Mesenchymal stem cell (in vitro differentiated cells and primary cell): Measurements from ENCODE around the gene CHI3L1.

ENCODE experiments used
- DNase-seq: peaks from one replicate; pipeline ENCODE4 v3.0.0-alpha.2; 2013
- H2AFZ ChIP-seq: one replicate; pipeline ENCODE4 v1.6.1; 2013; ENCODE audit warnings: low read depth, mild to moderate bottlenecking, control low read depth, inconsistent platforms, low read length, moderate library complexity
- H2AK5ac ChIP-seq: 2 replicates; pipeline ENCODE4 v1.6.1; 2013; ENCODE audit warnings: low read length, moderate library complexity, mild to moderate bottlenecking, inconsistent platforms; ENCODE audit not compliant: severe bottlenecking
- H2BK120ac ChIP-seq: one replicate; pipeline ENCODE4 v1.6.1; 2013; ENCODE audit warnings: low read depth, mild to moderate bottlenecking, inconsistent platforms, low read length, moderate library complexity
- H2BK12ac ChIP-seq, 2 experiments: one replicate each; pipeline ENCODE4 v1.6.1; 2013; ENCODE audit warnings: inconsistent platforms in 2 of 2, low read length in 2 of 2, mild to moderate bottlenecking in 2 of 2, moderate library complexity in 2 of 2, control low read depth in 1 of 2
- H2BK15ac ChIP-seq: one replicate; pipeline ENCODE4 v1.6.1; 2013; ENCODE audit warnings: mild to moderate bottlenecking, low read depth, inconsistent platforms; ENCODE audit not compliant: poor library complexity, severe bottlenecking
- H2BK5ac ChIP-seq: 2 replicates; pipeline ENCODE4 v1.6.1; 2013; ENCODE audit warnings: low read depth, mild to moderate bottlenecking, low read length, control low read depth, inconsistent platforms; ENCODE audit not compliant: poor library complexity, severe bottlenecking
- H3K14ac ChIP-seq, 2 experiments: one replicate each; pipeline ENCODE4 v1.6.1; 2013; ENCODE audit warnings: inconsistent platforms in 2 of 2, low read length in 2 of 2, control low read depth in 1 of 2, mild to moderate bottlenecking in 1 of 2, moderate library complexity in 1 of 2
- H3K18ac ChIP-seq, 2 experiments: one replicate each; pipeline ENCODE4 v1.6.1; 2013; ENCODE audit warnings: inconsistent platforms in 2 of 2, low read length in 2 of 2, control low read depth in 1 of 2, low read depth in 1 of 2, mild to moderate bottlenecking in 1 of 2
- H3K23ac ChIP-seq, 2 experiments: one replicate each; pipeline ENCODE4 v1.6.1; 2013; ENCODE audit warnings: inconsistent platforms in 2 of 2, low read length in 2 of 2, mild to moderate bottlenecking in 2 of 2, moderate library complexity in 2 of 2, control low read depth in 1 of 2
- H3K27ac ChIP-seq: 2 replicates; pipeline ENCODE4 v1.5.1; 2013; ENCODE audit warnings: mild to moderate bottlenecking, moderate library complexity, low read length, control low read depth, inconsistent platforms; ENCODE audit not compliant: poor library complexity, severe bottlenecking
- H3K27me3 ChIP-seq, 2 experiments: 2 replicates each; pipeline versions ENCODE4 v1.6.1 to v1.7.0; 2013; ENCODE audit warnings: low read length in 2 of 2, mild to moderate bottlenecking in 2 of 2, moderate library complexity in 2 of 2, control low read depth in 1 of 2, inconsistent platforms in 1 of 2; ENCODE audit not compliant: control insufficient read depth in 1 of 2, insufficient read depth in 1 of 2
- H3K36me3 ChIP-seq, 2 experiments: 2 replicates each; pipeline versions ENCODE4 v1.6.1 to v1.7.0; 2013; ENCODE audit warnings: low read length in 2 of 2, control low read depth in 1 of 2, inconsistent platforms in 1 of 2, low read depth in 1 of 2, mild to moderate bottlenecking in 1 of 2; ENCODE audit not compliant: insufficient read depth in 2 of 2, control insufficient read depth in 1 of 2
- H3K4ac ChIP-seq, 2 experiments: one replicate each; pipeline ENCODE4 v1.6.1; 2013; ENCODE audit warnings: inconsistent platforms in 2 of 2, low read length in 2 of 2, mild to moderate bottlenecking in 2 of 2, moderate library complexity in 2 of 2, control low read depth in 1 of 2, low read depth in 1 of 2
- H3K4me1 ChIP-seq: 2 replicates; pipeline ENCODE4 v1.6.1; 2013; ENCODE audit warnings: low read depth, low read length, control low read depth; ENCODE audit not compliant: control insufficient read depth, insufficient read depth
- H3K4me2 ChIP-seq: 2 replicates; pipeline ENCODE4 v1.6.1; 2013; ENCODE audit warnings: low read length, mild to moderate bottlenecking, inconsistent platforms; ENCODE audit not compliant: poor library complexity, severe bottlenecking
- H3K4me3 ChIP-seq, 2 experiments: 2 replicates each; pipeline versions ENCODE4 v1.5.1 to v1.7.0; 2013; ENCODE audit warnings: low read length in 2 of 2, mild to moderate bottlenecking in 2 of 2, control low read depth in 1 of 2, low read depth in 1 of 2; ENCODE audit not compliant: insufficient read depth in 1 of 2
- H3K79me1 ChIP-seq: replicated peaks from 2 replicates; pipeline ENCODE4 v1.6.1; 2013; ENCODE audit warnings: mild to moderate bottlenecking, control low read depth, low read length, inconsistent platforms; ENCODE audit not compliant: poor library complexity, severe bottlenecking
- H3K9ac ChIP-seq: 2 replicates; pipeline ENCODE4 v1.7.0; 2013; ENCODE audit warnings: mild to moderate bottlenecking, low read length, moderate library complexity
- H3K9me3 ChIP-seq: 2 replicates; pipeline ENCODE4 v1.7.0; 2013; ENCODE audit warnings: mild to moderate bottlenecking, low read length; ENCODE audit not compliant: control insufficient read depth
- H4K8ac ChIP-seq: one replicate; pipeline ENCODE4 v1.6.1; 2013; ENCODE audit warnings: inconsistent platforms, mild to moderate bottlenecking, low read length, moderate library complexity
- H4K91ac ChIP-seq: one replicate; pipeline ENCODE4 v1.6.1; 2013; ENCODE audit warnings: mild to moderate bottlenecking, low read length, inconsistent platforms
- WGBS: methylation state at CpG from one replicate; pipeline ENCODE4 v1.1.7; 2013; ENCODE audit warnings: mixed read lengths; 5-methylcytosine and 5-hydroxymethylcytosine counted together

Gene CHI3L1

GRCh38 chr1:203189951-203190352, 3.4 kb upstream of the CHI3L1 start:
- no peak overlapping the region for H3K4me3 ChIP-seq
- no peak overlapping the region for H2BK5ac ChIP-seq
- no peak overlapping the region for H2BK15ac ChIP-seq
- no peak overlapping the region for H3K4ac ChIP-seq
- no peak overlapping the region for H3K23ac ChIP-seq
- H3K18ac ChIP-seq = peak overlapping the region in 1 of 2 experiments; percentile 52
- no peak overlapping the region for H2AFZ ChIP-seq
- no peak overlapping the region for H2BK120ac ChIP-seq
- no peak for DNase-seq
- no peak overlapping the region for H3K14ac ChIP-seq
- WGBS = 77% methylated on average over 7 of the region's 7 CpGs
- no peak overlapping the region for H4K91ac ChIP-seq
- peaks cover 3% of the 10 kb centered on the region for H3K4me1 ChIP-seq
- H3K4me2 ChIP-seq = no peak overlapping the region
- H3K9me3 ChIP-seq = no peaks in the 10 kb centered on the region
- H3K79me1 ChIP-seq = no peaks in the 10 kb centered on the region
- no peak overlapping the region for H4K8ac ChIP-seq
- peaks cover 0 to 7% of the 10 kb centered on the region in 2 experiments for H3K27me3 ChIP-seq
- H2AK5ac ChIP-seq = no peak overlapping the region
- H3K27ac ChIP-seq = no peak overlapping the region
- peak overlapping the region in 1 of 2 experiments; percentile 38 for H2BK12ac ChIP-seq
- H3K36me3 ChIP-seq = peaks cover 0 to 4% of the 10 kb centered on the region in 2 experiments
- H3K9ac ChIP-seq = peak overlapping the region; percentile 19

GRCh38 chr1:203188686-203189232, 2.3 kb upstream of the CHI3L1 start:
- H3K14ac ChIP-seq = no peak overlapping the region
- H3K27me3 ChIP-seq = peaks cover 0 to 7% of the 10 kb centered on the region in 2 experiments
- DNase-seq = no peak
- peaks cover 0 to 13% of the 10 kb centered on the region in 2 experiments for H3K36me3 ChIP-seq
- no peak overlapping the region for H2AFZ ChIP-seq
- no peak overlapping the region for H2AK5ac ChIP-seq
- no peak overlapping the region for H3K9ac ChIP-seq
- no peak overlapping the region for H3K27ac ChIP-seq
- WGBS = 93% methylated on average over 3 of the region's 4 CpGs
- H3K9me3 ChIP-seq = no peaks in the 10 kb centered on the region
- no peak overlapping the region for H2BK15ac ChIP-seq
- no peak overlapping the region for H2BK12ac ChIP-seq
- H3K4me2 ChIP-seq = no peak overlapping the region
- no peak overlapping the region for H2BK5ac ChIP-seq
- H4K8ac ChIP-seq = no peak overlapping the region
- H3K4me3 ChIP-seq = no peak overlapping the region
- H2BK120ac ChIP-seq = no peak overlapping the region
- H4K91ac ChIP-seq = no peak overlapping the region
- no peak overlapping the region for H3K4ac ChIP-seq
- no peaks in the 10 kb centered on the region for H3K79me1 ChIP-seq
- H3K4me1 ChIP-seq = peaks cover 3% of the 10 kb centered on the region
- no peak overlapping the region for H3K18ac ChIP-seq
- H3K23ac ChIP-seq = no peak overlapping the region

- no peak for DNase-seq
- WGBS = 90% methylated on average over 2 of the region's 3 CpGs
- Histone ChIP-seq H4K91ac (no peak overlapping the region), H2BK15ac (no peak overlapping the region), H3K36me3 (peaks cover 0 to 20% of the 10 kb centered on the region in 2 experiments), H4K8ac (no peak overlapping the region), H3K18ac (no peak overlapping the region), H3K23ac (no peak overlapping the region), H3K27me3 (peaks cover 0 to 7% of the 10 kb centered on the region in 2 experiments), H3K27ac (no peak overlapping the region), H2BK120ac (no peak overlapping the region), H2BK5ac (no peak overlapping the region), H2AFZ (no peak overlapping the region), H3K14ac (no peak overlapping the region), H2BK12ac (no peak overlapping the region), H3K79me1 (no peaks in the 10 kb centered on the region), H3K4me1 (peaks cover 3% of the 10 kb centered on the region), H3K9me3 (no peaks in the 10 kb centered on the region), H3K4ac (no peak overlapping the region), H3K4me3 (no peak overlapping the region), H2AK5ac (no peak overlapping the region), H3K4me2 (no peak overlapping the region), H3K9ac (peak overlapping the region; percentile 65)
Measured at GRCh38 chr1:203187689-203188264, 1.3 kb upstream of the CHI3L1 start.

DNA sequence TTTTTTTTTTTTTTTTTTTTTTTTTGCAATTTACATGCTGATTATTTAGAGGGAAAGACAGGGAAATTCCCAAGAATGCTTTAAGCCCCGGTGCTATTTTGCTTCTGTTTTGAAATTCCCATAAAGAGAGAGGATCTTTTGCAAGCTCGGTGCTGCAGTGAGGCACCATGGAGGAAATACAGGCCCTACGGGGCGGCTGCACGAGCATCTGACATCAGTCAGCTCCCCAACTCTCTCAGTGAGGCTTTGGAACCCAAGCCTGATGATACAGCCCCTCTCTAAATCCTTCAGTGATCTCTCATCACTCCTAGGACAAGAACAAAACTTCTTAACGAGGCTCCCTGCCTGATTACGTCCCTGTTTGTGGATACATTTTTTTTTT, 791 bp upstream of the CHI3L1 start:
- H4K91ac ChIP-seq = no peak overlapping the region
- H2AFZ ChIP-seq = no peak overlapping the region
- peak overlapping the region; percentile 65 for H3K9ac ChIP-seq
- H3K4me2 ChIP-seq = no peak overlapping the region
- H2BK5ac ChIP-seq = no peak overlapping the region
- peaks cover 0 to 7% of the 10 kb centered on the region in 2 experiments for H3K27me3 ChIP-seq
- H3K79me1 ChIP-seq = no peaks in the 10 kb centered on the region
- no peak overlapping the region for H2AK5ac ChIP-seq
- peaks cover 3% of the 10 kb centered on the region for H3K4me1 ChIP-seq
- no peak overlapping the region for H2BK120ac ChIP-seq
- peak; percentile 15 for DNase-seq
- no peak overlapping the region for H3K23ac ChIP-seq
- H3K27ac ChIP-seq = no peak overlapping the region
- H4K8ac ChIP-seq = no peak overlapping the region
- H2BK15ac ChIP-seq = no peak overlapping the region
- H3K9me3 ChIP-seq = no peaks in the 10 kb centered on the region
- peaks cover 0 to 20% of the 10 kb centered on the region in 2 experiments for H3K36me3 ChIP-seq
- H3K14ac ChIP-seq = no peak overlapping the region
- WGBS = 51% methylated on average over 5 of the region's 7 CpGs
- H3K4me3 ChIP-seq = no peak overlapping the region
- H2BK12ac ChIP-seq = no peak overlapping the region
- H3K4ac ChIP-seq = no peak overlapping the region
- no peak overlapping the region for H3K18ac ChIP-seq
